Heart left ventricle (tissue), 13 donors: ENCODE results near the gene ZC3H13.

Experiments
- POLR2A ChIP-seq, 2 donors: fragments of 450-650 bp; IDR thresholded peaks; one replicate each; pipeline ENCODE4 v1.6.1; 2017; ENCODE audit warnings: antibody characterized with exemption in 2 of 2, mild to moderate bottlenecking in 2 of 2, moderate library complexity in 2 of 2
- TF ChIP-seq, protein P1 (sequence below), 12 donors: fragments of 200-600 bp; sonication (generic) in 4 of 12; IDR thresholded peaks; one replicate each; pipeline versions ENCODE4 v1.5.0 to v1.8.0; 2018 to 2022; ENCODE audit warnings: antibody characterized with exemption in 12 of 12, mild to moderate bottlenecking in 5 of 12
- donor health status: ischemic (EF 13 %, LVEDD 7.1; RV severe dilation, severe dysfunction).
- donor health status: DM: no; HTN: yes; CAD: no.
- donor health status: DM: no; HTN: no; CAD: no.
- donor health status: ischemic (EF 25% LVEDD 6.9; RV normal size, moderate dysfunction).
- donor health status: ischemic (EF 25% LVEDD 5.7; RV mildly dilated, moderate dysfunction).
- donor health status: ischemic (EF 35%, LVEDD 5.7; RV mildly dilated, moderate dysfunction).
- donor health status: nonischemic (EF 11% LVEDD 7.7; RV severe dilation, severe dysfunction).
- donor health status: DM: yes; HTN: yes; CAD: no.
- donor health status: PGD.
- donor health status: ischemic (EF 29% LVEDD 5.4; RV normal size, mild dysfunction).
- donor health status: nonischemic (EF 23%, LVEDD 6.1; RV moderate dilation, normal function).

DNA sequence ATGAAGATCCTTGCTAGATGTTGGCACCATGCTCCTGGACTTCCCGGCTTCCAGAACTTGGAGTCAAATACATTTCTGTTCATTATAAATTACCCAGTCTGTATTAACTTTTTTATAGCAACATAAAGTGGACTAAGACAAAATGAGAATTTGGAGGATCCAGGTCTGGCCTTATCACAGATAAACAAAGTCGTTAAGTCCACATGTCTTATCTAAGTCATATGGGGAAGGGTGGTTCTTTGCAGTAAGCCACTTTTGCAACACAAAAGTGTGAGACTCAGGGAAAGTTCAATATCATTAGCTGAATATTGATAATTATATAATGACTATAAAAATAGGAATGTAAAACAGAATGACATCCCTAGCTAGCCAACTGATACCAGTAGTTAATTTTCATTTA is 109.4 kb downstream of the ZC3H13 start:
- TF ChIP-seq, protein P1, sequence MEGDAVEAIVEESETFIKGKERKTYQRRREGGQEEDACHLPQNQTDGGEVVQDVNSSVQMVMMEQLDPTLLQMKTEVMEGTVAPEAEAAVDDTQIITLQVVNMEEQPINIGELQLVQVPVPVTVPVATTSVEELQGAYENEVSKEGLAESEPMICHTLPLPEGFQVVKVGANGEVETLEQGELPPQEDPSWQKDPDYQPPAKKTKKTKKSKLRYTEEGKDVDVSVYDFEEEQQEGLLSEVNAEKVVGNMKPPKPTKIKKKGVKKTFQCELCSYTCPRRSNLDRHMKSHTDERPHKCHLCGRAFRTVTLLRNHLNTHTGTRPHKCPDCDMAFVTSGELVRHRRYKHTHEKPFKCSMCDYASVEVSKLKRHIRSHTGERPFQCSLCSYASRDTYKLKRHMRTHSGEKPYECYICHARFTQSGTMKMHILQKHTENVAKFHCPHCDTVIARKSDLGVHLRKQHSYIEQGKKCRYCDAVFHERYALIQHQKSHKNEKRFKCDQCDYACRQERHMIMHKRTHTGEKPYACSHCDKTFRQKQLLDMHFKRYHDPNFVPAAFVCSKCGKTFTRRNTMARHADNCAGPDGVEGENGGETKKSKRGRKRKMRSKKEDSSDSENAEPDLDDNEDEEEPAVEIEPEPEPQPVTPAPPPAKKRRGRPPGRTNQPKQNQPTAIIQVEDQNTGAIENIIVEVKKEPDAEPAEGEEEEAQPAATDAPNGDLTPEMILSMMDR (IDR thresholded peaks at IDR 0.05) = no peak
- no peak for TF ChIP-seq POLR2A (IDR thresholded peaks at IDR 0.05)
